Neuronal stem cell (in vitro differentiated cells): ENCODE measurements around the gene SYNGR4. TPM values are rescaled to one million over a fixed set of nuclear protein-coding genes. Genes with fewer than 3 reads are reported as not detected.
A peak's percentile ranks its signal among the peaks of the same experiment; 100 is the strongest.
"Not testable (repeated sequence)": the region's sequence is repeated elsewhere in the genome, so short reads cannot be mapped to it uniquely, and the experiment has no call there.

ENCODE experiments used
- DNase-seq: peaks from one replicate; pipeline ENCODE4 v3.0.0-alpha.2; 2013; ENCODE audit warnings: low spot score
- H2AFZ ChIP-seq: one replicate; pipeline ENCODE4 v1.6.1; 2013; ENCODE audit warnings: mild to moderate bottlenecking, low read length, inconsistent platforms
- H2AK5ac ChIP-seq: 2 replicates; pipeline ENCODE4 v1.6.1; 2013; ENCODE audit warnings: low read depth, mild to moderate bottlenecking, inconsistent platforms, low read length, moderate library complexity, mixed read lengths
- H2BK120ac ChIP-seq: 2 replicates; pipeline ENCODE4 v1.6.1; 2013; ENCODE audit warnings: low read depth, mild to moderate bottlenecking, inconsistent platforms, low read length, moderate library complexity, mixed read lengths
- H2BK12ac ChIP-seq: one replicate; pipeline ENCODE4 v1.6.1; 2013; ENCODE audit warnings: low read length, inconsistent platforms
- H2BK15ac ChIP-seq: 2 replicates; pipeline ENCODE4 v1.6.1; 2013; ENCODE audit warnings: mild to moderate bottlenecking, low read length, inconsistent platforms, mixed read lengths
- H2BK5ac ChIP-seq: one replicate; pipeline ENCODE4 v1.6.1; 2013; ENCODE audit warnings: inconsistent platforms, mild to moderate bottlenecking, low read length, moderate library complexity
- H3K14ac ChIP-seq: one replicate; pipeline ENCODE4 v1.6.1; 2013; ENCODE audit warnings: low read length, inconsistent platforms
- H3K18ac ChIP-seq: 2 replicates; pipeline ENCODE4 v1.6.1; 2013; ENCODE audit warnings: low read length, inconsistent platforms
- H3K23ac ChIP-seq: 2 replicates; pipeline ENCODE4 v1.6.1; 2013; ENCODE audit warnings: low read depth, mild to moderate bottlenecking, mixed read lengths, low read length, inconsistent platforms; ENCODE audit not compliant: poor library complexity
- H3K27ac ChIP-seq: replicated peaks from 3 replicates; pipeline ENCODE4 v1.5.1; 2013; ENCODE audit warnings: low read length, inconsistent platforms
- H3K27me3 ChIP-seq, 3 experiments: 2 replicates each; pipeline ENCODE4 v1.6.1; 2013; ENCODE audit warnings: low read length in 3 of 3, mild to moderate bottlenecking in 2 of 3, inconsistent platforms in 1 of 3, low read depth in 1 of 3, mixed read lengths in 1 of 3, moderate library complexity in 1 of 3; ENCODE audit not compliant: control insufficient read depth in 3 of 3, insufficient read depth in 3 of 3
- H3K36me3 ChIP-seq, 2 donors: replicated peaks in 1 of 2; 2 replicates each; pipeline ENCODE4 v1.6.1; 2013; ENCODE audit warnings: low read length in 2 of 2; ENCODE audit not compliant: control insufficient read depth in 2 of 2, insufficient read depth in 2 of 2
- H3K4ac ChIP-seq: 2 replicates; pipeline ENCODE4 v1.6.1; 2013; ENCODE audit warnings: inconsistent platforms, mild to moderate bottlenecking, low read length, moderate library complexity
- H3K4me1 ChIP-seq, 2 donors: 1 replicate in 1 of 2; 2 replicates in 1 of 2; pipeline ENCODE4 v1.6.1; 2013; ENCODE audit warnings: low read length in 2 of 2, low read depth in 1 of 2; ENCODE audit not compliant: control insufficient read depth in 2 of 2, insufficient read depth in 1 of 2
- H3K4me2 ChIP-seq: one replicate; pipeline ENCODE4 v1.6.1; 2013; ENCODE audit warnings: mild to moderate bottlenecking, low read length, inconsistent platforms; ENCODE audit not compliant: insufficient read depth, poor library complexity, severe bottlenecking
- H3K4me3 ChIP-seq, 2 donors: 2 replicates each; pipeline ENCODE4 v1.5.1; 2013; ENCODE audit warnings: low read length in 2 of 2, mild to moderate bottlenecking in 2 of 2, inconsistent platforms in 1 of 2, moderate library complexity in 1 of 2
- H3K79me1 ChIP-seq: one replicate; pipeline ENCODE4 v1.6.1; 2013; ENCODE audit warnings: low read depth, mild to moderate bottlenecking, inconsistent platforms, low read length, moderate library complexity
- H3K9ac ChIP-seq: one replicate; pipeline ENCODE4 v1.6.1; 2013; ENCODE audit warnings: mild to moderate bottlenecking, low read depth, low read length, inconsistent platforms; ENCODE audit not compliant: poor library complexity
- H3K9me3 ChIP-seq, 2 donors: replicated peaks in 1 of 2; 2 replicates each; pipeline versions ENCODE3 to v1.6.1; 2013; ENCODE audit warnings: low read length in 2 of 2, mild to moderate bottlenecking in 2 of 2, inconsistent platforms in 1 of 2, low read depth in 1 of 2, mixed read lengths in 1 of 2, moderate library complexity in 1 of 2; ENCODE audit not compliant: control insufficient read depth in 2 of 2, insufficient read depth in 1 of 2
- H4K8ac ChIP-seq: one replicate; pipeline ENCODE4 v1.6.1; 2013; ENCODE audit warnings: low read depth, mild to moderate bottlenecking, inconsistent platforms, low read length, moderate library complexity
- H4K91ac ChIP-seq: one replicate; pipeline ENCODE4 v1.6.1; 2013; ENCODE audit warnings: low read length, low read depth, mild to moderate bottlenecking, inconsistent platforms; ENCODE audit not compliant: poor library complexity
- WGBS, 2 donors: extraction: QIAGEN DNeasy Blood & Tissue Kit; methylation state at CpG; one replicate each; pipeline ENCODE4 v1.1.7; 2013; ENCODE audit warnings: missing lambda C conversion rate in 2 of 2, mixed read lengths in 1 of 2; ENCODE audit not compliant: insufficient read length in 2 of 2, insufficient replicate concordance in 1 of 2; ENCODE audit errors: extremely low coverage in 2 of 2; 5-methylcytosine and 5-hydroxymethylcytosine counted together
- polyA plus RNA-seq, 2 experiments: library from polyadenylated mRNA; stranded (reverse); fragments of 200-250 nt; gene quantifications; one replicate each; pipeline ENCODE4 v1.2.3, GENCODE V29; 2013

Gene SYNGR4
- 0.13 TPM for polyA plus RNA-seq (2013, experiment 1 of 2)
- 0.12 TPM for polyA plus RNA-seq (2013, experiment 2 of 2)

GRCh38 chr19:48363810-48364597 lies at the start of gene SYNGR4, which contains the start of gene TMEM143:
SYNGR4 (plus strand) TSS chr19:48364367; CDS start chr19:48365843, 1,476 bp downstream.
TMEM143 (minus strand) TSS chr19:48363940; CDS start chr19:48363920, 20 bp downstream.
- H3K79me1 ChIP-seq: no peaks in the 10 kb centered on the region
- H2BK5ac ChIP-seq: no peak within 1 kb of the TSS
- H2AFZ ChIP-seq: peak within 1 kb of the TSS; percentile 90
- H3K27me3 ChIP-seq: peaks cover 0 to 7% (median 0%) of the 10 kb centered on the region in 3 experiments
- peak within 1 kb of the TSS; percentile 94 for H3K4me2 ChIP-seq
- peak within 1 kb of the TSS; percentile 68 for H3K4ac ChIP-seq
- H3K9ac ChIP-seq: peak within 1 kb of the TSS; percentile 79
- peak within 1 kb of the TSS; percentile 19 for H2BK120ac ChIP-seq
- H4K91ac ChIP-seq: no peak within 1 kb of the TSS
- H3K23ac ChIP-seq: no peak within 1 kb of the TSS
- H3K4me3 ChIP-seq: peak within 1 kb of the TSS; percentile 66 to 70
- H3K4me1 ChIP-seq: peaks cover 3 to 9% of the 10 kb centered on the region in 2 donors
- H2BK15ac ChIP-seq: peak within 1 kb of the TSS; percentile 70
- peak within 1 kb of the TSS; percentile 49 for H3K14ac ChIP-seq
- DNase-seq: peak; percentile 100
- peak within 1 kb of the TSS; percentile 26 for H4K8ac ChIP-seq
- H2AK5ac ChIP-seq: peak within 1 kb of the TSS; percentile 93
- H3K36me3 ChIP-seq: no peaks in the 10 kb centered on the region
- no peak within 1 kb of the TSS for H2BK12ac ChIP-seq
- peak within 1 kb of the TSS; percentile 72 for H3K27ac ChIP-seq
- WGBS, 2 donors: no CpG with 5 or more reads among the region's 59 CpGs
- peak within 1 kb of the TSS; percentile 94 for H3K18ac ChIP-seq
- H3K9me3 ChIP-seq: peaks cover 0 to 4% of the 10 kb centered on the region in 2 donors

- Histone ChIP-seq H3K9me3 (no peaks in the 10 kb centered on the region), H3K79me1 (no peaks in the 10 kb centered on the region), H3K4me3 (no peak overlapping the region), H3K18ac (no peak overlapping the region), H3K4me1 (peaks cover 0 to 6% of the 10 kb centered on the region in 2 donors), H3K27ac (no peak overlapping the region), H3K14ac (no peak overlapping the region), H2BK12ac (no peak overlapping the region), H2BK5ac (no peak overlapping the region), H3K9ac (no peak overlapping the region), H4K91ac (no peak overlapping the region), H3K4me2 (no peak overlapping the region), H3K23ac (no peak overlapping the region), H2AFZ (no peak overlapping the region), H2BK15ac (no peak overlapping the region), H2AK5ac (no peak overlapping the region), H3K27me3 (peaks cover 0 to 9% (median 0%) of the 10 kb centered on the region in 3 experiments), H3K4ac (no peak overlapping the region), H3K36me3 (no peaks in the 10 kb centered on the region), H2BK120ac (no peak overlapping the region), H4K8ac (no peak overlapping the region)
- no CpG with 5 or more reads among the region's 7 CpGs for WGBS, 2 donors
- DNase-seq: no peak
Observed at GRCh38 chr19:48315712-48316111, 48.5 kb upstream of the SYNGR4 start.

GRCh38 chr19:48317708-48317960 lies 46.5 kb upstream of the SYNGR4 start:
- DNase-seq, H4K8ac ChIP-seq, H3K4me3 ChIP-seq, H3K9me3 ChIP-seq, H3K36me3 ChIP-seq, H2AK5ac ChIP-seq, H2BK5ac ChIP-seq, H3K27ac ChIP-seq, H2BK12ac ChIP-seq, H3K27me3 ChIP-seq, H4K91ac ChIP-seq, H2AFZ ChIP-seq, H3K9ac ChIP-seq, H2BK120ac ChIP-seq, H3K79me1 ChIP-seq, H3K4me2 ChIP-seq, H3K18ac ChIP-seq, H2BK15ac ChIP-seq, H3K23ac ChIP-seq, H3K4ac ChIP-seq, H3K14ac ChIP-seq: not testable (repeated sequence)
- no CpG with 5 or more reads among the region's 9 CpGs for WGBS, 2 donors
- peaks cover 0 to 11% of the 10 kb centered on the region in 2 donors for H3K4me1 ChIP-seq

- Histone ChIP-seq H3K4me1 (peaks cover 0 to 11% of the 10 kb centered on the region in 2 donors), H3K14ac (no peak overlapping the region), H3K36me3 (no peaks in the 10 kb centered on the region), H4K8ac (no peak overlapping the region), H3K4me2 (no peak overlapping the region), H3K4me3 (no peak overlapping the region), H2BK15ac (peak overlapping the region; percentile 72), H2BK5ac (peak overlapping the region; percentile 85), H2BK12ac (peak overlapping the region; percentile 30), H2AK5ac (peak overlapping the region; percentile 74), H3K23ac (no peak overlapping the region), H3K27ac (no peak overlapping the region), H2BK120ac (no peak overlapping the region), H2AFZ (no peak overlapping the region), H3K27me3 (peaks cover 0 to 3% (median 0%) of the 10 kb centered on the region in 3 experiments), H3K9ac (no peak overlapping the region), H3K4ac (no peak overlapping the region), H3K18ac (no peak overlapping the region), H4K91ac (no peak overlapping the region), H3K79me1 (no peaks in the 10 kb centered on the region), H3K9me3 (no peaks in the 10 kb centered on the region)
- no peak for DNase-seq
- WGBS, 2 donors: no CpG with 5 or more reads among the region's 21 CpGs
Observed at GRCh38 chr19:48318286-48318987, 45.7 kb upstream of the SYNGR4 start.
